Fibroblast of lung (primary cell): ENCODE measurements around the gene NPTX1.

Experiments used
- EZH2 ChIP-seq: IDR thresholded peaks from 2 replicates; pipeline ENCODE4 v1.5.1; 2012; ENCODE audit warnings: low read length, control low read depth, mild to moderate bottlenecking; ENCODE audit errors: missing control alignments
- TF ChIP-seq, protein P1 (sequence below), 2 donors: IDR thresholded peaks in 1 of 2; conservative IDR thresholded peaks in 1 of 2; 1 replicate in 1 of 2; 2 replicates in 1 of 2; pipeline ENCODE4 v1.5.1; 2011 to 2012; ENCODE audit warnings: low read length in 2 of 2, control low read depth in 1 of 2, inconsistent platforms in 1 of 2, low read depth in 1 of 2, mild to moderate bottlenecking in 1 of 2

DNA sequence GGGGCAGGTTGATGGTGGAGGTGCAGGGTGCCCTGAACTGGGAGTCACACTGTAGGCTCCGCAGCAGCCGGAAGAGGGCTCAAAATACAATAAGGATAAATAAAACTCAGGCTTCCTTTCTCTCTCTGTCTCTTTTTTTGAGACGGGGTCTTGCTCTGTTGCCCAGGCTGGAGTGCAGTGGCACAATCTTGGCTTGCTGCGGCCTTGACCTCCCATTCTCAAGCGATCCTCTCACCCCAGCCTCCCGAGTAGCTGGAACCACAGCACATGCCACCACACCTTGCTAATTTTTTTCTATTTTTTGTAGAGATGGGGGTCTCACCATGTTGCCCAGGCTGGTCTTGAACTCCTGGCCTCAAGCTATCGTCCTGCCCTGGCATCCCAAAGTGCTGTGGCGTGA lies 32.9 kb upstream of the NPTX1 start:
- no peak for TF ChIP-seq EZH2
- TF ChIP-seq, protein P1, sequence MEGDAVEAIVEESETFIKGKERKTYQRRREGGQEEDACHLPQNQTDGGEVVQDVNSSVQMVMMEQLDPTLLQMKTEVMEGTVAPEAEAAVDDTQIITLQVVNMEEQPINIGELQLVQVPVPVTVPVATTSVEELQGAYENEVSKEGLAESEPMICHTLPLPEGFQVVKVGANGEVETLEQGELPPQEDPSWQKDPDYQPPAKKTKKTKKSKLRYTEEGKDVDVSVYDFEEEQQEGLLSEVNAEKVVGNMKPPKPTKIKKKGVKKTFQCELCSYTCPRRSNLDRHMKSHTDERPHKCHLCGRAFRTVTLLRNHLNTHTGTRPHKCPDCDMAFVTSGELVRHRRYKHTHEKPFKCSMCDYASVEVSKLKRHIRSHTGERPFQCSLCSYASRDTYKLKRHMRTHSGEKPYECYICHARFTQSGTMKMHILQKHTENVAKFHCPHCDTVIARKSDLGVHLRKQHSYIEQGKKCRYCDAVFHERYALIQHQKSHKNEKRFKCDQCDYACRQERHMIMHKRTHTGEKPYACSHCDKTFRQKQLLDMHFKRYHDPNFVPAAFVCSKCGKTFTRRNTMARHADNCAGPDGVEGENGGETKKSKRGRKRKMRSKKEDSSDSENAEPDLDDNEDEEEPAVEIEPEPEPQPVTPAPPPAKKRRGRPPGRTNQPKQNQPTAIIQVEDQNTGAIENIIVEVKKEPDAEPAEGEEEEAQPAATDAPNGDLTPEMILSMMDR (conservative IDR thresholded peaks at IDR 0.05 in 1 of 2, IDR thresholded peaks at IDR 0.05 in 1 of 2; ENCODE audit: low read depth in 1 of 2, low read length in 2 of 2): no peak
